Heart left ventricle (tissue), 16 donors: ENCODE results near the gene B3GNT2. TPM values are rescaled to one million over a fixed set of nuclear protein-coding genes. Genes with fewer than 3 reads are reported as not detected.

Source experiments
- ATAC-seq, 4 donors: fragments of 200-7000 bp; cut with Tn5 transposase; one replicate each; pipeline ENCODE4 v1.9.1; 2020 to 2022; ENCODE audit warnings: moderate library complexity in 4 of 4, mild to moderate bottlenecking in 3 of 4, moderate number of reproducible peaks in 1 of 4
- DNase-seq, 5 donors: peaks; one replicate each; pipeline ENCODE4 v3.0.0-alpha.2; 2020
- H3K27ac ChIP-seq, 12 donors: fragments of 200-600 bp; sonication (generic) in 4 of 12; one replicate each; pipeline versions ENCODE4 v1.5.0 to v1.8.0; 2016 to 2022; ENCODE audit warnings: mild to moderate bottlenecking in 2 of 12
- H3K27me3 ChIP-seq, 9 donors: fragments of 200-600 bp; sonication (generic) in 2 of 9; one replicate each; pipeline versions ENCODE4 v1.5.1 to v1.8.0; 2016 to 2022; ENCODE audit warnings: mild to moderate bottlenecking in 3 of 9
- H3K36me3 ChIP-seq, 9 donors: fragments of 200-600 bp; sonication (generic) in 2 of 9; one replicate each; pipeline versions ENCODE4 v1.5.0 to v1.8.0; 2018 to 2022; ENCODE audit warnings: mild to moderate bottlenecking in 2 of 9
- H3K4me1 ChIP-seq, 12 donors: fragments of 200-600 bp; sonication (generic) in 4 of 12; one replicate each; pipeline versions ENCODE4 v1.5.0 to v1.8.0; 2016 to 2022; ENCODE audit warnings: mild to moderate bottlenecking in 3 of 12
- H3K4me3 ChIP-seq, 12 donors: fragments of 200-600 bp; sonication (generic) in 4 of 12; one replicate each; pipeline versions ENCODE4 v1.5.0 to v1.8.0; 2017 to 2022; ENCODE audit warnings: mild to moderate bottlenecking in 9 of 12, moderate library complexity in 4 of 12
- H3K9me3 ChIP-seq, 12 donors: fragments of 200-600 bp; sonication (generic) in 4 of 12; one replicate each; pipeline versions ENCODE4 v1.5.0 to v1.8.0; 2016 to 2022; ENCODE audit warnings: mild to moderate bottlenecking in 1 of 12
- CTCF ChIP-seq, 12 donors: fragments of 200-600 bp; sonication (generic) in 4 of 12; IDR thresholded peaks; one replicate each; pipeline versions ENCODE4 v1.5.0 to v1.8.0; 2018 to 2022; ENCODE audit warnings: antibody characterized with exemption in 12 of 12, mild to moderate bottlenecking in 5 of 12
- POLR2A ChIP-seq, 2 donors: fragments of 450-650 bp; IDR thresholded peaks; one replicate each; pipeline ENCODE4 v1.6.1; 2017; ENCODE audit warnings: antibody characterized with exemption in 2 of 2, mild to moderate bottlenecking in 2 of 2, moderate library complexity in 2 of 2
- WGBS, 4 donors: extraction: QIAGEN DNeasy Blood & Tissue Kit in 2 of 4; methylation state at CpG; one replicate each; pipeline versions ENCODE4 v1.1.5 to v1.1.7; 2013 to 2018; 5-methylcytosine and 5-hydroxymethylcytosine counted together
- intact Hi-C, 10 donors: fragments of 100-400 bp; cut with DNase I; formaldehyde crosslinking; loops; one replicate each; pipeline versions ENCODE4 v1.11.1 to v1.14.2; 2022
- polyA plus RNA-seq, 2 donors: library from polyadenylated mRNA; stranded (reverse); fragments of 200-250 nt; gene quantifications; one replicate each; pipeline ENCODE4 v1.2.3, GENCODE V29; 2013
- total RNA-seq, 9 donors: library from RNA; depleted of rRNA in 2 of 9; stranded (reverse); fragments of >200 nt in 2 of 9; fragmentation: NEBNext Ultra II Directional in 3 of 9; extraction: Animal tissue kit (Norgen Biotek cat#: 25700) in 3 of 9; gene quantifications; one replicate each; pipeline versions ENCODE4 v1.1.0 to v1.2.4, GENCODE V29; 2016 to 2023
- donor health status: ischemic (EF 13 %, LVEDD 7.1; RV severe dilation, severe dysfunction).
- donor health status: healthy with polysubstance abuse.
- donor health status: DM: no; HTN: yes; CAD: no.
- donor health status: DM: no; HTN: no; CAD: no.
- donor health status: ischemic (EF 25% LVEDD 6.9; RV normal size, moderate dysfunction).
- donor health status: ischemic (EF 25% LVEDD 5.7; RV mildly dilated, moderate dysfunction).
- donor health status: healthy.
- donor health status: DM: yes; HTN: yes; CAD: no.
- donor health status: ischemic (EF 35%, LVEDD 5.7; RV mildly dilated, moderate dysfunction).
- donor health status: nonischemic (EF 11% LVEDD 7.7; RV severe dilation, severe dysfunction).
- donor health status: DM: yes; HTN: yes; CAD: no.
- donor health status: PGD.
- donor health status: ischemic (EF 29% LVEDD 5.4; RV normal size, mild dysfunction).
- donor health status: nonischemic (EF 23%, LVEDD 6.1; RV moderate dilation, normal function).

B3GNT2 gene
- total and polyA plus RNA-seq, 11 donors = 8.6 to 26.5 (median 18.4) TPM

- DNase-seq (peak in 4 of 5 donors; percentile 22 to 75 (median 60)), ATAC-seq (peak; percentile 81 to 91 (median 86))
- TF ChIP-seq POLR2A (IDR thresholded peaks at IDR 0.05) (no peak), CTCF (IDR thresholded peaks at IDR 0.05) (no peak)
- H3K4me3 ChIP-seq = no peak overlapping the region
- H3K9me3 ChIP-seq = no peaks in the 10 kb centered on the region
- no peaks in the 10 kb centered on the region for H3K27me3 ChIP-seq
- 51 to 75% (median 56%) methylated on average over 4 of the region's 4 CpGs for WGBS, 4 donors
- H3K4me1 ChIP-seq = peaks cover 0 to 43% (median 17%) of the 10 kb centered on the region in 12 donors
- peak overlapping the region in 9 of 12 donors; percentile 4 to 66 (median 38) for H3K27ac ChIP-seq
- no peaks in the 10 kb centered on the region for H3K36me3 ChIP-seq
- intact Hi-C loops = loop anchor here in 3 of 10 donors (5.0 to 10.0 kb wide), 3 partner anchors 161 to 542 kb away; no protein-coding TSS in a partner anchor
Observed at GRCh38 chr2:62175728-62176127, 20.2 kb upstream of the B3GNT2 start.

GRCh38 chr2:62176801-62177200 lies 19.1 kb upstream of the B3GNT2 start:
- H3K27ac ChIP-seq = peak overlapping the region in 8 of 12 donors; percentile 8 to 66 (median 49)
- H3K27me3 ChIP-seq = no peaks in the 10 kb centered on the region
- H3K9me3 ChIP-seq = no peaks in the 10 kb centered on the region
- intact Hi-C loops = loop anchor here in 3 of 10 donors (5.0 to 10.0 kb wide), 3 partner anchors 162 to 540 kb away; no protein-coding TSS in a partner anchor
- H3K36me3 ChIP-seq = no peaks in the 10 kb centered on the region
- H3K4me3 ChIP-seq = no peak overlapping the region
- peaks cover 0 to 43% (median 17%) of the 10 kb centered on the region in 12 donors for H3K4me1 ChIP-seq
- DNase-seq (no peak), ATAC-seq (peak in 3 of 4 donors; percentile 15 to 45 (median 18))
- no peak for TF ChIP-seq POLR2A (IDR thresholded peaks at IDR 0.05)
- TF ChIP-seq CTCF (IDR thresholded peaks at IDR 0.05) = no peak

GRCh38 chr2:62177392-62178049 lies 18.4 kb upstream of the B3GNT2 start:
- 51 to 76% (median 58%) methylated on average over 4 of the region's 4 CpGs for whole genome bisulfite sequencing, 4 donors
- no peaks in the 10 kb centered on the region for H3K36me3 ChIP-seq
- peaks cover 0 to 43% (median 17%) of the 10 kb centered on the region in 12 donors for H3K4me1 ChIP-seq
- H3K9me3 ChIP-seq = no peaks in the 10 kb centered on the region
- no peaks in the 10 kb centered on the region for H3K27me3 ChIP-seq
- intact Hi-C loops = loop anchor here in 3 of 10 donors (5.0 to 10.0 kb wide), 3 partner anchors 163 to 540 kb away; no protein-coding TSS in a partner anchor
- no peak overlapping the region for H3K4me3 ChIP-seq
- ATAC-seq (peak in 2 of 4 donors; percentile 14 to 38), DNase-seq (no peak)
- peak overlapping the region in 9 of 12 donors; percentile 8 to 66 (median 56) for H3K27ac ChIP-seq
- no peak for TF ChIP-seq CTCF (IDR thresholded peaks at IDR 0.05)
- no peak for TF ChIP-seq POLR2A (IDR thresholded peaks at IDR 0.05)

GRCh38 chr2:62178741-62179271 lies 17.1 kb upstream of the B3GNT2 start:
- Histone ChIP-seq H3K36me3 (no peaks in the 10 kb centered on the region), H3K9me3 (no peaks in the 10 kb centered on the region), H3K4me1 (peaks cover 0 to 43% (median 17%) of the 10 kb centered on the region in 12 donors), H3K27ac (peak overlapping the region in 10 of 12 donors; percentile 20 to 78 (median 58)), H3K4me3 (no peak overlapping the region), H3K27me3 (no peaks in the 10 kb centered on the region)
- ATAC-seq (peak; percentile 78 to 91 (median 87)), DNase-seq (peak in 2 of 5 donors; percentile 34 to 62)
- no peak for TF ChIP-seq CTCF (IDR thresholded peaks at IDR 0.05)
- no peak for TF ChIP-seq POLR2A (IDR thresholded peaks at IDR 0.05)
- 58 to 70% (median 66%) methylated on average over 5 of the region's 5 CpGs for WGBS, 4 donors
- intact Hi-C loops = loop anchor here in 3 of 10 donors (5.0 to 10.0 kb wide), 3 partner anchors 164 to 538 kb away; no protein-coding TSS in a partner anchor
